ENCODE results near the gene ATP5PB.

ATP5PB gene, protein sequence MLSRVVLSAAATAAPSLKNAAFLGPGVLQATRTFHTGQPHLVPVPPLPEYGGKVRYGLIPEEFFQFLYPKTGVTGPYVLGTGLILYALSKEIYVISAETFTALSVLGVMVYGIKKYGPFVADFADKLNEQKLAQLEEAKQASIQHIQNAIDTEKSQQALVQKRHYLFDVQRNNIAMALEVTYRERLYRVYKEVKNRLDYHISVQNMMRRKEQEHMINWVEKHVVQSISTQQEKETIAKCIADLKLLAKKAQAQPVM

DNA sequence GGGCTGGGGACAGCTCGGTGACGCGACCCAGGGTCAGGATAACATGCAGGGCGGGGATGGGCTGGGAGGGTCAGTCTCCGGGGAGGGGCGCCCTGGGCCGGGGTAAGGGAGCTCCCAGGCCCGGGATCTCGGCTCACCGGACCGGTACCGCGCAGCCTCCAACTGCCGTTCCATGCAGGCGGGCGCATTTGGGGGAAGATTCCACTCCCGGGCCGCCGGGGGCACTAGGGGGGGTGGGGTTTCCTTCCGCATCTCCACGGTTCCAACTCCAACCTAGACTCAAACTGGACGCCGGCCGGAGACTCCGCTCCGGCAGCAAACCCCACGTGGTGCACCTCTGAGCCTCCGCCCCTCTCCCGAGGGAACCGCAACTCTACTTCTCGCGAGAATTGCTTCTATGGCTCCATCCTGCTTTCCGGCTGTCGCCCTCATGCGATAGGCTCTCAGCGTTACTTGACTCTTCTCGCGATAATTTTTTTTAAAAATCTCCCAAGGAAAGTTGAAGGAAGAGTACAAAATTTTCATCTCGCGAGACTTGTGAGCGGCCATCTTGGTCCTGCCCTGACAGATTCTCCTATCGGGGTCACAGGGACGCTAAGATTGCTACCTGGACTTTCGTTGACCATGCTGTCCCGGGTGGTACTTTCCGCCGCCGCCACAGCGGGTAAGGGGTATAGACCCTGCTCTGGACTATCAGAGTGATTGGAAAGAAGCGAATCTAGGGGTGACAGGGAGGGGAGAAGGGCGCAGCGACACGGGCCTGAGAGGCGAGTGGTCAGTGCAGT lies at the start of gene ATP5PB, which contains the start of gene WDR77:
Gene ATP5PB (plus strand): TSS at position 547 of the 785 bp plus-strand sequence. CDS start 78 bp downstream, at position 625.
Gene WDR77 (minus strand): TSS at position 339 of the 785 bp plus-strand sequence. CDS start 87 bp downstream, at position 252.
- peak; percentile 99 for DNase-seq (ENCODE audit: low spot score)

DNA sequence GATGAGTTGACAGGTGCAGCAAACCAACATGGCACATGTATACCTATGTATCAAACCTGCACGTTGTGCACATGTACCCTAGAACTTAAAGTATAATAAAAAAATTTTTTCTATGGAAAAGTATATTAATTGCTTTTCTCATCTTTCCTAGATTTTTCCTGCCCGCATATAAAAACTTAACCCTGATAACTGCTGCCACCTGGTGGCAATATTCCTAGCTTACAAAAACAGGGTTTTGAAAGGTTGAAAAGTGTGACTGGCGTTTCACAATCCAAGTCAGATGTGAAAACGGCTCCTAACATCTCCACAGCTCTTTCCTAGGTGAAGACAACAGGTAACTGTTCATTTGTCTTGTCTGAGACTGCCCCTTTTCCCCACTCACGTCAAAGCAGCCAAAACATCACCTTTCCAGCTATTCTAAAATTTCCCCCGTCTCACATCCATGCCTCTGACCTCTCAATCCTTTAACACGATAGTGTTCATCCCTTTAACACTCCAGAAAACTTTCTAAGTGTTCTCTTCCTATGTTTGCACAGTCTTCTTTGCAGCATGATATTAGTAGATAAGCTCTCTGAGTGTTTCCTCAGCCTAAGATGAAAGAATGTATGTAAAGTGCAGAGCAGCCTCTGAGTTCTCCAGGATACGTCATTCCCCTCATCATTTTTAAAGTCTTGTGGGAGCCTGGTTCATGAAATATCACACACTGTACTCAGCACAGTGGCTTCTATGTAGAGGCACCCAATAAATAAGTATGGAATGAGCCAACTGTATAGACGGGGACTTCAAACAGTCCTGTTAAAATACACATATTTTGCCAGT lies 49.3 kb upstream of the ATP5PB start:
- peak; percentile 59 for DNase-seq (ENCODE audit: low spot score)

- no peak for DNase-seq (ENCODE audit: low spot score)
Measured at GRCh38 chr1:111402083-111402482, 47.2 kb upstream of the ATP5PB start.

DNA sequence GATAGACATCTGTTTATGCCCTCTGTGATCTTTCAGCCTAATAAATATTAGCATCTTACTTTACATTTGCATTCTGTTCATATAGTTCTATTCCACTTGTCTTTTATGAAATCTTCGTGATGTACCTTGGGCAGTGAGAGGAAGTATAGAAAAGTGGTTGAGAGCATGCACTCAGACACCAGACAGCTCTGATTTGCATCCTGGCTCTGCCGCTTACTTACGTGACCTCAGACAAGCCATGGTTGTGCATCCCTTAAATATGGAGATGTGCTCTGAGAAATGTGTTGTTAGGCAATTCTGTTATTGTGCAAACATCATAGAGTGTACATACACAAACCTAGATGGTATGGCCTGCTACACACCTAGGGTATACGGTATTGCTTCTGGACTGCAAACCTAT lies 44.7 kb upstream of the ATP5PB start:
- no peak for DNase-seq (ENCODE audit: low spot score)

DNA sequence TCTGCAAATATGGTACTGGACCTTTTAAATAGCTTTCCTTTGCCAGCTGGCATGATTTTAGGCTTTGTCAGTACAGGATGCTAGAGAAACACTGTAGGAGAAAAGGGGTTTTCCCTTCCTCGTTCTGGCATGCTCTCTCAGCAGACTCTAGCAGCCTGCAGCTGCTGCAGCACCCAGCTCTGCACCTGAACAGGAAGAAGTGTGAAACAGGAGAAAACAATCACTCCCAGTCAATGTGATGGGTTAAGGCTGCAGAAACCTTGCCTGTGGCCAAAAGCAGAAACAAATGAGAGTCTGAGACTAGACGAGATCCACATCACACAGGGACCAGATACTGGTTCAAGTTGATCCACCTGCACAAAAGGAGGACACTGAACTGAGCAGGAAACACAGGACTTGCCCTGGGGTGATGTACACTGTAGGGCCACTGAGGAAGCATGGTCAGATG lies 42.9 kb upstream of the ATP5PB start:
- no peak for DNase-seq (ENCODE audit: low spot score)

DNA sequence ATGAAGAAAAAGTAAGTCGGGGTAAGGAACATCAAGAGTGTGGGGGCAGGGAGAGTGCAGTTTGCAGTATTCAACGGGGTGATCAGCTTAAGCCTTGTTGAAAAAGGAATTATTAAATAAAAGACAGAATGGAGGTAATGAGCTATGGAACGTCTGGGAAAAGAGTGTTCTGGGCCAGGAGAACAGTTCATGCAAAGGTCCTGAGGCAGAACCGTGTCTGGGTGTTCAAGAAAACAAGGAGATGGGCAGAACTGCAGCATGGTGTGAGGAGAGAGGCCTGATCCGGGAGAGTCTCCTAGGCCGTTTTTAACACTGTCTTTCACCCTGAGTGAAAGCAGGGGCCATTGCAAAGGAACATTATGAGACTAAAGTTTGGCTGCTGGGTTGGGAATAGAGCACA lies 42.0 kb upstream of the ATP5PB start:
- no peak for DNase-seq (ENCODE audit: low spot score)

GRCh38 chr1:111412839-111413238 lies 36.4 kb upstream of the ATP5PB start:
- DNase-seq (ENCODE audit: low spot score), result no peak

DNA sequence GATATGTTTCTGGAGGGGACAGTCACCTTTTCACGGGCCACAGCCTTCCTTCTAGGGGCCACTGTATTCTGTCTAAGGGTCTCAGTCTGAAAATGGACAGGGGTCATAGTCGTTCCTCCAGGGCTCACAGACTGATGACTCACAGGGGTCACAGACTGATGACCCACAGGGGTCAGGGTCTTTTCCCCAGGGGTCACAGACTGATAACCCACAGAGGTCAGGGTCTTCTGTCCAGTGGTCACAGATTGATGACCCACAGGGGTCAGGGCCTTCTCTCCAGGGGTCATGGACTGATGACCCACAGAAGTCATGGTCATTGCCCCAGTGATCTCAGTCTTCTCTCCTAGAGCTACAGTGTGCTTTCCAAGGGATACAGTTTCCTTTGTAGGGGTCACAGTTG lies 34.5 kb upstream of the ATP5PB start:
- DNase-seq (ENCODE audit: low spot score), result no peak

GRCh38 chr1:111415461-111415860 lies 33.8 kb upstream of the ATP5PB start:
- no peak for DNase-seq (ENCODE audit: low spot score)

DNA sequence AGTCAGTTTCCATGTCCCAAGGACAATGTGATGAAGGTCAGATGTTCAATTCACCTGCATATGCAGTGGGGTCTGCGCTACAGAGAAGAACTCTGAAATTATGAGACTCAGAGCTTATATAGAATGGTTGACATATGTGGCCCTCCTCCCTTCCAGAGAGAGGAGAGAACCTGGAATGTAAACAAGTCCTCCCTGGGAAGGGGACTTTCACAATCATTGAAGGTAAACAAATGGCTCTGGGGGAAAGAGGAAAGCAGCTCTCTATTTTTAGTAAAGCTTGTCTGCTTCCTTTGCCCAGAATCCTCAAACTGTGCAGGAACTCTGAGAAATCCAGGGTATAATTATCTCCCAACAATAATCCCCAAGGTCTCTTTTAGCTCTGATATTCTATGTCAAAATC lies 31.5 kb upstream of the ATP5PB start:
- DNase-seq (ENCODE audit: low spot score), result no peak

- DNase-seq (ENCODE audit: low spot score), result no peak
Measured at GRCh38 chr1:111419037-111419436, 30.2 kb upstream of the ATP5PB start.

GRCh38 chr1:111420377-111420776 lies 28.9 kb upstream of the ATP5PB start:
- DNase-seq (ENCODE audit: low spot score), result no peak

DNA sequence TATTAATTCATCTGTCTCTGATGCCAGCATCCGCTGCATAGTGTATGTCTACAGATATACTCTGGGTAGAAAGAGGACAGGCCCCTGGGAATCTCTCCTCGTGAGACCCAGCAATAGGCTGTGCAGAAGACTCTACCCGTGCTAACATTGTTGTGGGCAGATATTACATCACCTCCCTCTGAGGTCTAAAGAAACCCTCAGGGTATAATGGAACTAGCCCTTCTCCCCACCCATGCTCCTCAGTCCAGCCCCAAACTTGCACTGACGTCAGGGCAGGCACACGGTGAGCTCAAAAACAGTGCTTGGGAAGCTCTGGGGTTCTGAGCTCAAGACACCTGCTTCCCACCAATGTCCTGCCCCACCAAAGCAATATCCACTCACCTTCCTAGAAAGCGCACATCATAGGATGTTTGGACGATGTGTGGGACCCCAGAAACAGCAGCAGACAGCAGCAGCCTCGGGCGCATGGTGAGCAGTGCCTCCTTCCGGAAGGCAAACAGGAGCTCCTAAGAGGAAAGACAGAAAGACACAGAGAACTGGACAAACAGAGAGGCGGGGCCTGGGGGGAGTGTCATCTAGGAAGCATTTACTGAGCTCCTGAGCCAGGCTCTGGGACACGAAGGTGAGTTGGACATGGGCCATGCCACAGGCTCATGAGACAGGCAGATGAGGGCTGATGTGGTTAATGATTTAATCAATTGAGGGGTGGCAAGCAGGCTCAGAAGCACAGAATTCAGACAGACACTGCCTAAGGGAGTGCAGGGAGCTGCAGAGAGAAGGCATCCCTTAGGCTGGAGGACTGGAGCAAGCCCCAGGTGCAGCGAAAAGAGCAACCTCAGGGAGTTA lies 26.5 kb upstream of the ATP5PB start:
- DNase-seq (ENCODE audit: low spot score), result peak; percentile 21

DNA sequence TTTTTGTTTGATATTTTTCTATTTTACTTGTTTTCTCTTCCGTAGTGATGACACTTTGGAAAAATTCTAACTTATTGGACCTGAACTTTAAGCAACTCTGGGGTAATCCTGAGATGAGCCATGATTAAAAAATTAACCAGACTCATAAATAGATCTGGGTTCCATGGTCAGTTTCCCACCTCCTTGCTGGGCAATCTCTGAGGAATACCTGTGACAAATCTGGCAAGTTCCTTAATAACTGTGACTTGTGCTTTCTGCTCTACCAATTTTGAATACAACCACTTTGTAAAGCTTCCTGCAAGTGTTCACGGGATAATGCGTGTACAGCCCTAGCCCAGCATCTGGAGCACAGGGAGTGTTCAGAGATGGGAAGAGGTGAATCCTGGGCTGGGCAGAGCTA lies 25.0 kb upstream of the ATP5PB start:
- no peak for DNase-seq (ENCODE audit: low spot score)

- no peak for DNase-seq (ENCODE audit: low spot score)
Measured at GRCh38 chr1:111436726-111437125, 12.5 kb upstream of the ATP5PB start.

DNA sequence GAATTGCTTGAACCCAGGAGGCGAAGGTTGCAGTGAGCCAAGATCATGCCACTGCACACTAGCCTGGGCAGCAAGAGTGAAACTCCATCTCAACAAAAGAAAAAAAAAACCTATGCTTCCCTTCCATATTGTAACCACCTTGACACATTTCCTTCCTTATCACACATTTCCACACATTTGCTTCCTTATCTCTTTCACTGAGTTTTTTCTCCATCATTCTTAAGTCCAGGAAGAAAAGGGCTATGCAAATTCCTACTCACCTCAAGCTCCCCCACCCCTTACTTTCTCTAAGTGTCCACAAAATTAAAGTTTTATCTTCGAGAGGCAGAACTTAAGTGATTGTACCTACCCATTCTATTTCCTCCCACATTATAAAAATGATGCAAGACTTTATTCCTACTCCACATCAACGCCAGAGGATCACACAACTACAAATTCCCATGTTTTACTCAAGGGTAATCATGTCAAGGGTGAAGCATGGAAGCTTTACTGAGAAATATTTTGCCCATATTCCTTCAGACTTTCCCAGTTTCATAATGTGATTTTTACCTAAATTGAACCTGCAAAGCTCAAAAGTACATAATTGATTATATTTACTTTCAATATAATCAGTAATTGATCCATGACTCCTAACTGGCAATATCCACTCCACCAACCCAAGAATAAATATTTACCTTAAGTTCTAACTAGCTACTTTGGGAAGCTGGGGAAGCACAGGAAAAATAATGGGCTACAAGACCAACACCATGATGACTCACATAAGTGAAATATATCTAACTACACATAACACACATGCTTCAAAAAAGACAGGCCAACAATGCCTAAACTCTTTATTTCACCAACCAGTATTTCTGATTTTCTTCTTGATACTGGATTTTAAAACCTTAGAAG lies 9.6 kb upstream of the ATP5PB start:
- no peak for DNase-seq (ENCODE audit: low spot score)

- no peak for DNase-seq (ENCODE audit: low spot score)
Measured at GRCh38 chr1:111441573-111442192, 7.6 kb upstream of the ATP5PB start.

- DNase-seq (ENCODE audit: low spot score), result no peak
Measured at GRCh38 chr1:111442457-111442856, 6.8 kb upstream of the ATP5PB start.

DNA sequence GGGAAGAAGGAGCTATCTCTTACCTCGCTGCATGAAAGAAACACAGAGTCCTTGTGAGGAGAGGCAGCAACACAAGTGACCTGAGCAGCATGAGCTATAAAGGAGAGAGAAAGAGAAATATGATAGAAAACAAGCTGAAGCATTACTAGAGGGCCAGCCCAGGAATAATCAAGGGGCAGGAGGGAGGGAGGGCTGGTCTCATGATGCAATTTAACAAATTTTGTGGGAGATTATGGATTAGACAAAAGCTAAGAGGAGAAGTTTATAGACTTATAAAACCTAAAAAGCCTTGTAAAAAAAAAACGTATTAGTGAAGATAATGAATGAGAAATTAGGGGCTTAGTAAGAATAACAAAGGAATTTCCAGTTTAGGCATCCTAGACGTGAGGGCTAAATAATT lies 5.2 kb upstream of the ATP5PB start:
- DNase-seq (ENCODE audit: low spot score), result no peak

DNA sequence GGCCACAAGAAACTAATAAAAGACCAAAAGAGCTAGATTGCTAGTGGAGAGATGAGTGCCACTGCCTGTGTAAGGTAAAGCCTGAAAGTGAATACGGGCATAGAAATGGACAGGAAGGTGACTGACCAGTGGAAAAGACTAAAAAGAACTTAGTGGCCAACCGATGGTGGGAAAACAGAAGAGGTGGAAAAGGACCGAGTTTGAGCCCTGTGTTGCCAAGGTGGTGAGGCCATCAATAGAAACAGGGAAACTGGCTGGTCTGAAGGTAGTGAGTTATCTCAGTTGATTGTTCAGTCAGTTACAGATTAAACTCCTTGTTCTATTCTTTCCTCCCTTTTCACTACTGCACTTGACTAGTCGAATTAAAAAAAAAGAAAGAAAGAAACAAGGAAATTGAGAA lies 2.7 kb upstream of the ATP5PB start:
- no peak for DNase-seq (ENCODE audit: low spot score)

Data from AG20443 (cell line).